Astrocyte (in vitro differentiated cells and primary cell): ENCODE results near the gene DNAAF8. TPM values are rescaled to one million over a fixed set of nuclear protein-coding genes. Genes with fewer than 3 reads are reported as not detected.

Experiments used
- DNase-seq: peaks from one replicate; pipeline ENCODE4 v3.0.0-alpha.2; 2010; ENCODE audit warnings: low read depth
- FAIRE-seq: peaks from 2 replicates; lab custom pipeline; 2011; peaks lifted over from hg19 to GRCh38; lab: Jason Lieb, UNC
- H2AFZ ChIP-seq: 2 replicates; pipeline ENCODE4 v1.6.0; 2012; ENCODE audit warnings: low read depth, low read length, inconsistent platforms
- H3K27ac ChIP-seq: 2 replicates; pipeline ENCODE4 v1.5.1; 2011; ENCODE audit warnings: low read depth, low read length, inconsistent platforms
- H3K27me3 ChIP-seq: 2 replicates; pipeline ENCODE4 v1.6.0; 2011; ENCODE audit warnings: low read length, inconsistent platforms; ENCODE audit not compliant: insufficient read depth
- H3K36me3 ChIP-seq: 2 replicates; pipeline ENCODE4 v1.5.1; 2011; ENCODE audit warnings: low read length, inconsistent platforms; ENCODE audit not compliant: insufficient read depth
- H3K4me1 ChIP-seq: 2 replicates; pipeline ENCODE4 v1.5.1; 2011; ENCODE audit warnings: low read length, inconsistent platforms; ENCODE audit not compliant: insufficient read depth
- H3K4me2 ChIP-seq: 2 replicates; pipeline ENCODE4 v1.6.0; 2012; ENCODE audit warnings: low read length, inconsistent platforms
- H3K4me3 ChIP-seq: 2 replicates; pipeline ENCODE4 v1.5.1; 2011; ENCODE audit warnings: low read depth, mild to moderate bottlenecking, low read length, inconsistent platforms; ENCODE audit not compliant: insufficient read depth
- H3K79me2 ChIP-seq: 2 replicates; pipeline ENCODE4 v1.6.0; 2012; ENCODE audit warnings: mild to moderate bottlenecking, low read length, inconsistent platforms; ENCODE audit not compliant: insufficient read depth
- H3K9ac ChIP-seq: 2 replicates; pipeline ENCODE4 v1.6.0; 2012; ENCODE audit warnings: mild to moderate bottlenecking, low read length, inconsistent platforms
- H3K9me3 ChIP-seq: 2 replicates; pipeline ENCODE4 v1.5.1; 2012; ENCODE audit warnings: low read depth, mild to moderate bottlenecking, low read length, inconsistent platforms; ENCODE audit not compliant: insufficient read depth
- H4K20me1 ChIP-seq: 2 replicates; pipeline ENCODE4 v1.6.0; 2012; ENCODE audit warnings: low read length, inconsistent platforms; ENCODE audit not compliant: insufficient read depth
- H3K27ac Mint-ChIP-seq: one replicate; pipeline ENCODE4 v1.8.0; 2021; ENCODE audit warnings: mild to moderate bottlenecking, mixed read lengths; ENCODE audit not compliant: unreplicated experiment
- H3K27me3 Mint-ChIP-seq: one replicate; pipeline ENCODE4 v1.8.0; 2021; ENCODE audit warnings: low read depth, mixed read lengths; ENCODE audit not compliant: unreplicated experiment
- H3K36me3 Mint-ChIP-seq: one replicate; pipeline ENCODE4 v1.8.0; 2021; ENCODE audit warnings: low read depth, mixed read lengths; ENCODE audit not compliant: unreplicated experiment
- H3K4me1 Mint-ChIP-seq: one replicate; pipeline ENCODE4 v1.8.0; 2021; ENCODE audit warnings: low read depth, mixed read lengths; ENCODE audit not compliant: unreplicated experiment
- H3K4me3 Mint-ChIP-seq: one replicate; pipeline ENCODE4 v1.8.0; 2021; ENCODE audit warnings: mild to moderate bottlenecking, moderate library complexity, mixed read lengths; ENCODE audit not compliant: unreplicated experiment
- H3K9me3 Mint-ChIP-seq: one replicate; pipeline ENCODE4 v1.8.0; 2021; ENCODE audit warnings: mild to moderate bottlenecking, mixed read lengths; ENCODE audit not compliant: unreplicated experiment
- CTCF ChIP-seq: IDR thresholded peaks from 2 replicates; pipeline ENCODE4 v1.5.1; 2011; ENCODE audit warnings: low read depth, mild to moderate bottlenecking, inconsistent platforms, low read length, moderate library complexity; ENCODE audit not compliant: insufficient read depth
- EZH2 ChIP-seq: IDR thresholded peaks from 2 replicates; pipeline ENCODE4 v1.6.1; 2012; ENCODE audit warnings: mild to moderate bottlenecking, low read length, inconsistent platforms; ENCODE audit not compliant: insufficient read depth
- total RNA-seq: library from RNA; stranded (reverse); gene quantifications from 2 replicates; pipeline ENCODE4 v1.2.1, GENCODE V29; 2021

DNAAF8 gene
- total RNA-seq, 1 donor from 2014 or later, result 2.7 TPM

- H3K9me3 Mint-ChIP-seq, result peaks cover 3% of the 10 kb centered on the region
- Histone ChIP-seq H3K9ac (no peak overlapping the region), H3K4me2 (no peak overlapping the region), H3K9me3 (no peaks in the 10 kb centered on the region), H3K4me3 (no peak overlapping the region), H4K20me1 (peaks cover 15% of the 10 kb centered on the region), H3K27ac (no peak overlapping the region), H3K27me3 (no peaks in the 10 kb centered on the region), H2AFZ (no peak overlapping the region), H3K4me1 (no peaks in the 10 kb centered on the region), H3K79me2 (no peaks in the 10 kb centered on the region), H3K36me3 (peaks cover 2% of the 10 kb centered on the region)
- peaks cover 8% of the 10 kb centered on the region for H3K36me3 Mint-ChIP-seq
- no peak overlapping the region for H3K27ac Mint-ChIP-seq
- no peak overlapping the region for H3K4me3 Mint-ChIP-seq
- no peaks in the 10 kb centered on the region for H3K27me3 Mint-ChIP-seq
- FAIRE-seq (no peak), DNase-seq (no peak)
- no peaks in the 10 kb centered on the region for H3K4me1 Mint-ChIP-seq
- TF ChIP-seq EZH2 (no peak), CTCF (no peak)
These were observed 61.7 kb downstream of the DNAAF8 start for GRCh38 chr16:4795828-4796572.

DNA sequence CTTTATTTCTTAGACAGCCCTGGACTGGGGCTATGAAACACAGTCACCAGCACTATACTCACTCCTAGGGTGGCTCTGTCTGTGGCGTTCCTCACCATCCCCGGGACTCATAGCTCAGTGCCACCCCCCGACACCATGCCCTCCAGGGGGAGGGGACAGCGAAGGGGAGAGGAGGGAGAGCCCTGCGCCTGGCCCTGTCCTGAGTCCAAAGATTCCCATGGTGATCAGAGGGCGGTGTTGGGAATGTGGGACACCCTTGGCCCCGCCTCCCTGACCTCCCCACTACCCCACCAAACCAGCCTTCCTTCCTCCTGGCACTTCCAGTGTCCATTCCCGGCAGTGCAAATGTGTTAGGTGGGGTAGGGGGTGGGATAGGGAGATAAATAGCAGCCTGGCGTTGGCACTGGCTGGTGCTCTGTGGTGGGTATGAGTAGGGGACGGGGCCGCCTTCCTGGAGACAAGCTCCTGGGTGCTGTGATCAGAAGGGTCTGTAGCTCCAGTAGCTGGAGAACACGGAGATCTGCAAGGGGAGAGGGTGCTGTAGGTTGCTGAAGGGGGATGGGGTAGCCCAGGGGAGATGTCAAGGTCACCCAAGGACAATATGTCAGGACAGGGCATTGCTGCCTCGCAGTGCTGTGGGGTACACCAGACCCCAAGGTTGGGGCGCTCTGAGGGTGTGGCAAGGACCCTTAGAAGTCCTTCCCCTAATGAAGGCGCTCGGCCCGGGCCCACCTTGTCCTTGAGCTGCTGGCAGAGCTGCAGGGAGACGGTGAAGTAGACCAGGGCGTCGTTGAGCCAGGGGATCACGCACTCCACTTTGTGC, 62.9 kb downstream of the DNAAF8 start:
- H3K4me3 ChIP-seq, result no peak overlapping the region
- peaks cover 2% of the 10 kb centered on the region for H3K36me3 ChIP-seq
- Mint-ChIP-seq H3K36me3 (peaks cover 8% of the 10 kb centered on the region), H3K4me1 (no peaks in the 10 kb centered on the region), H3K4me3 (no peak overlapping the region), H3K27ac (no peak overlapping the region), H3K27me3 (no peaks in the 10 kb centered on the region), H3K9me3 (no peaks in the 10 kb centered on the region)
- no peak for DNase-seq
- no peak for FAIRE-seq
- H3K9ac ChIP-seq, result no peak overlapping the region
- H3K79me2 ChIP-seq, result no peaks in the 10 kb centered on the region
- TF ChIP-seq EZH2 (no peak), CTCF (no peak)
- H4K20me1 ChIP-seq, result peaks cover 16% of the 10 kb centered on the region
- peaks cover 8% of the 10 kb centered on the region for H3K4me1 ChIP-seq
- no peak overlapping the region for H2AFZ ChIP-seq
- H3K4me2 ChIP-seq, result no peak overlapping the region
- no peak overlapping the region for H3K27ac ChIP-seq
- no peaks in the 10 kb centered on the region for H3K9me3 ChIP-seq
- H3K27me3 ChIP-seq, result no peaks in the 10 kb centered on the region

GRCh38 chr16:4797805-4798252, 63.5 kb downstream of the DNAAF8 start:
- peaks cover 8% of the 10 kb centered on the region for H3K4me1 ChIP-seq
- no peak overlapping the region for H3K4me3 Mint-ChIP-seq
- H3K4me2 ChIP-seq, result no peak overlapping the region
- H3K9me3 Mint-ChIP-seq, result no peaks in the 10 kb centered on the region
- no peak for FAIRE-seq
- H2AFZ ChIP-seq, result no peak overlapping the region
- H3K36me3 Mint-ChIP-seq, result peaks cover 8% of the 10 kb centered on the region
- peaks cover 2% of the 10 kb centered on the region for H3K36me3 ChIP-seq
- no peak overlapping the region for H3K27ac ChIP-seq
- H3K9ac ChIP-seq, result no peak overlapping the region
- H3K27me3 Mint-ChIP-seq, result no peaks in the 10 kb centered on the region
- no peaks in the 10 kb centered on the region for H3K9me3 ChIP-seq
- TF ChIP-seq CTCF, result no peak
- no peaks in the 10 kb centered on the region for H3K4me1 Mint-ChIP-seq
- DNase-seq, result no peak
- no peak overlapping the region for H3K4me3 ChIP-seq
- H3K27me3 ChIP-seq, result no peaks in the 10 kb centered on the region
- peaks cover 16% of the 10 kb centered on the region for H4K20me1 ChIP-seq
- H3K27ac Mint-ChIP-seq, result no peak overlapping the region
- H3K79me2 ChIP-seq, result no peaks in the 10 kb centered on the region
